CD14-positive monocyte (primary cell): Measurements from ENCODE around the gene PKP4. TPM values are rescaled to one million over a fixed set of nuclear protein-coding genes. Genes with fewer than 3 reads are reported as not detected.

Source experiments
- DNase-seq, 3 donors: peaks; one replicate each; pipeline ENCODE4 v3.0.0-alpha.2; 2011 to 2022
- H2AFZ ChIP-seq: 2 replicates; pipeline ENCODE4 v1.6.0; 2012; ENCODE audit warnings: mild to moderate bottlenecking, low read depth, low read length, inconsistent platforms; ENCODE audit not compliant: insufficient read depth, poor library complexity, severe bottlenecking
- H3K27ac ChIP-seq, 2 donors: 1 replicate in 1 of 2; 2 replicates in 1 of 2; pipeline ENCODE4 v1.5.1; 2012 to 2013; ENCODE audit warnings: low read length in 2 of 2, control low read depth in 1 of 2, inconsistent platforms in 1 of 2, low read depth in 1 of 2, mild to moderate bottlenecking in 1 of 2
- H3K27me3 ChIP-seq, 2 donors: one replicate each; pipeline versions ENCODE4 v1.6.0 to v1.6.1; 2011 to 2013; ENCODE audit warnings: low read length in 2 of 2; ENCODE audit not compliant: control insufficient read depth in 2 of 2, insufficient read depth in 2 of 2
- H3K36me3 ChIP-seq, 2 donors: replicated peaks in 1 of 2; 1 replicate in 1 of 2; 2 replicates in 1 of 2; pipeline versions ENCODE4 v1.5.1 to v1.6.1; 2012 to 2013; ENCODE audit warnings: low read length in 2 of 2, control low read depth in 1 of 2, inconsistent platforms in 1 of 2, mild to moderate bottlenecking in 1 of 2; ENCODE audit not compliant: insufficient read depth in 2 of 2, control insufficient read depth in 1 of 2
- H3K4me1 ChIP-seq, 2 donors: 1 replicate in 1 of 2; 2 replicates in 1 of 2; pipeline versions ENCODE4 v1.5.1 to v1.6.1; 2012 to 2013; ENCODE audit warnings: low read length in 2 of 2, control low read depth in 1 of 2, inconsistent platforms in 1 of 2, mild to moderate bottlenecking in 1 of 2, moderate library complexity in 1 of 2; ENCODE audit not compliant: insufficient read depth in 2 of 2, control insufficient read depth in 1 of 2
- H3K4me2 ChIP-seq: replicated peaks from 2 replicates; pipeline ENCODE3; 2012; ENCODE audit warnings: low read length, moderate library complexity, mild to moderate bottlenecking; ENCODE audit not compliant: poor library complexity, severe bottlenecking; ENCODE audit errors: extremely low read depth
- H3K4me3 ChIP-seq, 3 experiments: fragments of 200-600 bp in 1 of 3; sonication (generic) in 1 of 3; replicated peaks in 1 of 3; 1 replicate in 2 of 3; 2 replicates in 1 of 3; pipeline ENCODE4 v1.5.1; 2011 to 2013; ENCODE audit warnings: low read length in 3 of 3, mild to moderate bottlenecking in 3 of 3, control low read depth in 2 of 3, low read depth in 2 of 3, inconsistent platforms in 1 of 3, moderate library complexity in 1 of 3
- H3K79me2 ChIP-seq: 2 replicates; pipeline ENCODE4 v1.6.0; 2012; ENCODE audit warnings: mild to moderate bottlenecking, control low read depth, inconsistent platforms, low read length, moderate library complexity; ENCODE audit not compliant: insufficient read depth
- H3K9ac ChIP-seq: 2 replicates; pipeline ENCODE4 v1.6.0; 2017; ENCODE audit warnings: low read length, mild to moderate bottlenecking; ENCODE audit not compliant: insufficient read depth, poor library complexity, severe bottlenecking
- H3K9me3 ChIP-seq, 2 donors: replicated peaks in 1 of 2; 1 replicate in 1 of 2; 2 replicates in 1 of 2; pipeline versions ENCODE4 v1.5.1 to v1.6.1; 2012 to 2013; ENCODE audit warnings: low read length in 2 of 2, control low read depth in 1 of 2; ENCODE audit not compliant: control insufficient read depth in 1 of 2, insufficient read depth in 1 of 2
- H4K20me1 ChIP-seq: 2 replicates; pipeline ENCODE4 v1.6.0; 2012; ENCODE audit warnings: mild to moderate bottlenecking, low read length, control low read depth, moderate library complexity; ENCODE audit not compliant: insufficient read depth
- H3K27ac Mint-ChIP-seq, 7 donors: one replicate each; pipeline ENCODE4 v1.8.0; 2020; ENCODE audit warnings: mild to moderate bottlenecking in 7 of 7, mixed read lengths in 7 of 7, moderate library complexity in 6 of 7, inconsistent platforms in 2 of 7
- H3K27me3 Mint-ChIP-seq, 3 donors: one replicate each; pipeline ENCODE4 v1.8.0; 2021 to 2022; ENCODE audit warnings: low read depth in 3 of 3, mild to moderate bottlenecking in 3 of 3, mixed read lengths in 3 of 3, moderate library complexity in 3 of 3, inconsistent platforms in 1 of 3
- H3K36me3 Mint-ChIP-seq, 2 donors: one replicate each; pipeline ENCODE4 v1.8.0; 2020; ENCODE audit warnings: mixed read lengths in 2 of 2, inconsistent platforms in 1 of 2, mild to moderate bottlenecking in 1 of 2
- H3K4me1 Mint-ChIP-seq: one replicate; pipeline ENCODE4 v1.8.0; 2020; ENCODE audit warnings: mild to moderate bottlenecking, mixed read lengths
- H3K4me3 Mint-ChIP-seq, 2 donors: one replicate each; pipeline ENCODE4 v1.8.0; 2020; ENCODE audit warnings: mild to moderate bottlenecking in 2 of 2, mixed read lengths in 2 of 2, moderate library complexity in 1 of 2
- H3K9me3 Mint-ChIP-seq, 7 donors: one replicate each; pipeline ENCODE4 v1.8.0; 2020 to 2022; ENCODE audit warnings: mixed read lengths in 7 of 7, mild to moderate bottlenecking in 6 of 7, moderate library complexity in 6 of 7, inconsistent platforms in 2 of 7
- WGBS: methylation state at CpG from one replicate; pipeline ENCODE4 v1.1.5; 2013; ENCODE audit warnings: missing lambda C conversion rate; ENCODE audit not compliant: insufficient coverage; 5-methylcytosine and 5-hydroxymethylcytosine counted together
- intact Hi-C, 2 donors: fragments of 100-400 bp; cut with micrococcal nuclease; formaldehyde crosslinking; loops; one replicate each; pipeline versions ENCODE4 v1.15.0 to v1.15.1; 2023
- polyA plus RNA-seq, 3 donors: library from polyadenylated mRNA; depleted of rRNA in 1 of 3; unstranded in 2 of 3; stranded (reverse) in 1 of 3; fragments of 300-500 nt in 2 of 3; fragments of >200 nt in 1 of 3; fragmentation: Illumina TruSeq in 2 of 3; gene quantifications; 1 replicate in 2 of 3; 2 replicates in 1 of 3; pipeline ENCODE4 v1.2.3, GENCODE V29; 2012 to 2021
- TF ChIP-seq, protein P1 (sequence below): fragments of 200-600 bp; IDR thresholded peaks from one replicate; pipeline ENCODE4 v1.8.0; 2022; ENCODE audit warnings: antibody characterized with exemption, mild to moderate bottlenecking

The PKP4 gene
- polyA plus RNA-seq, 3 donors: 0.33 to 9.4 (median 0.73) TPM

DNA sequence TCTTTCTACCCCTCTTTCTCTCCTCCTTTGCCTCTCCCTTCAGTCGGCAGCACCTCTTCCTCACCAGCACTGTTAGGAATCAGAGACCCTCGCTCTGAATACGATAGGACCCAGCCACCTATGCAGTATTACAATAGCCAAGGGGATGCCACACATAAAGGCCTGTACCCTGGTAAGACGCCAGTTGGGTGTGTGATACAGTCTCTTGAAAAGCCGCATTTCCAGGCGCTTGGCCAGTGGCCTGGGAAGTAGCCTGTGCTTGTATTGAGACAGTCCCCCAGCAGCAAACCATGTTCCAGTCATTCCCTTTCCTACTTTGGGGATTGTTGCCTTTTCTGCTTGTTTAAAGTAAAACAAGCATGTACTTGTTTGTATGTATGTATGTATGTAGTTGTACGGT is 219.9 kb downstream of the PKP4 start:
- Histone ChIP-seq H3K79me2 (no peaks in the 10 kb centered on the region), H3K4me3 (no peak overlapping the region), H3K27ac (no peak overlapping the region), H2AFZ (no peak overlapping the region), H3K27me3 (no peaks in the 10 kb centered on the region), H3K4me2 (no peak overlapping the region), H4K20me1 (no peaks in the 10 kb centered on the region), H3K9me3 (no peaks in the 10 kb centered on the region), H3K4me1 (no peaks in the 10 kb centered on the region), H3K36me3 (peaks cover 27 to 78% of the 10 kb centered on the region in 2 donors), H3K9ac (no peak overlapping the region)
- no peak overlapping the region for H3K4me3 Mint-ChIP-seq
- H3K9me3 Mint-ChIP-seq: no peaks in the 10 kb centered on the region
- TF ChIP-seq, protein P1, sequence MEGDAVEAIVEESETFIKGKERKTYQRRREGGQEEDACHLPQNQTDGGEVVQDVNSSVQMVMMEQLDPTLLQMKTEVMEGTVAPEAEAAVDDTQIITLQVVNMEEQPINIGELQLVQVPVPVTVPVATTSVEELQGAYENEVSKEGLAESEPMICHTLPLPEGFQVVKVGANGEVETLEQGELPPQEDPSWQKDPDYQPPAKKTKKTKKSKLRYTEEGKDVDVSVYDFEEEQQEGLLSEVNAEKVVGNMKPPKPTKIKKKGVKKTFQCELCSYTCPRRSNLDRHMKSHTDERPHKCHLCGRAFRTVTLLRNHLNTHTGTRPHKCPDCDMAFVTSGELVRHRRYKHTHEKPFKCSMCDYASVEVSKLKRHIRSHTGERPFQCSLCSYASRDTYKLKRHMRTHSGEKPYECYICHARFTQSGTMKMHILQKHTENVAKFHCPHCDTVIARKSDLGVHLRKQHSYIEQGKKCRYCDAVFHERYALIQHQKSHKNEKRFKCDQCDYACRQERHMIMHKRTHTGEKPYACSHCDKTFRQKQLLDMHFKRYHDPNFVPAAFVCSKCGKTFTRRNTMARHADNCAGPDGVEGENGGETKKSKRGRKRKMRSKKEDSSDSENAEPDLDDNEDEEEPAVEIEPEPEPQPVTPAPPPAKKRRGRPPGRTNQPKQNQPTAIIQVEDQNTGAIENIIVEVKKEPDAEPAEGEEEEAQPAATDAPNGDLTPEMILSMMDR: no peak
- peak overlapping the region in 1 of 7 donors; percentile 4 for H3K27ac Mint-ChIP-seq
- no peak for DNase-seq
- no peaks in the 10 kb centered on the region for H3K4me1 Mint-ChIP-seq
- intact Hi-C loops: no loop called here
- peaks cover 65 to 70% of the 10 kb centered on the region in 2 donors for H3K36me3 Mint-ChIP-seq
- peaks cover 0 to 2% (median 0%) of the 10 kb centered on the region in 3 donors for H3K27me3 Mint-ChIP-seq
- 96% methylated on average over 6 of the region's 7 CpGs for WGBS

DNA sequence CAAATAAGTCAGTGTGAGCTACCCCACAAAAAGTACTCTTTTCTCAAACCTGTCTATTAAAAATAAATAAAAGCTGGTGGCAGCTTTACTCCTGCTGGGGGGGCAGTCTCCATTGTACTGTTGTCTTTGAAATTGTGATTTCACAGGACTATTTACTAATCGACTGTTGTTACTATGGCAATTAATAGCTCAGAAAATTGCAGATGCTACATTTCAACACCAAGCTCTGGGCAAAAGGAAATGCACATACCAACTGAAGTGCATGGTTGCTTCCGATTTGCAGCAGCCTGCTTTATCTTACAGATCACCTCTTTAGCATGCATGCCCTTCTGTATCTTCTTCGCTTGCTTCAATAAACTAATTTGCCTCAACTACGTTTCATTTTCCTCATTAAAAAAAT is 220.8 kb downstream of the PKP4 start:
- Histone ChIP-seq H3K9me3 (no peaks in the 10 kb centered on the region), H3K4me2 (no peak overlapping the region), H3K36me3 (peaks cover 27 to 85% of the 10 kb centered on the region in 2 donors), H2AFZ (no peak overlapping the region), H4K20me1 (no peaks in the 10 kb centered on the region), H3K4me3 (no peak overlapping the region), H3K27me3 (no peaks in the 10 kb centered on the region), H3K4me1 (no peaks in the 10 kb centered on the region), H3K9ac (no peak overlapping the region), H3K79me2 (no peaks in the 10 kb centered on the region), H3K27ac (no peak overlapping the region)
- Mint-ChIP-seq H3K4me1 (no peaks in the 10 kb centered on the region), H3K27me3 (peaks cover 0 to 2% (median 0%) of the 10 kb centered on the region in 3 donors), H3K27ac (no peak overlapping the region), H3K4me3 (no peak overlapping the region), H3K36me3 (peaks cover 62 to 66% of the 10 kb centered on the region in 2 donors), H3K9me3 (no peaks in the 10 kb centered on the region)
- 100% methylated on average over 2 of the region's 4 CpGs for WGBS
- intact Hi-C loops: no loop called here
- TF ChIP-seq, protein P1: no peak
- DNase-seq: no peak
